Dedifferentiated amniotic fluid mesenchymal stem cell (primary cell): ENCODE results near the gene FASLG.
"Not testable (repeated sequence)": the region's sequence is repeated elsewhere in the genome, so short reads cannot be mapped to it uniquely, and the experiment has no call there.

Experiments used
- DNase-seq: peaks from one replicate; pipeline ENCODE4 v3.0.0-alpha.2; 2016; ENCODE audit errors: extremely low spot score

The FASLG gene, protein sequence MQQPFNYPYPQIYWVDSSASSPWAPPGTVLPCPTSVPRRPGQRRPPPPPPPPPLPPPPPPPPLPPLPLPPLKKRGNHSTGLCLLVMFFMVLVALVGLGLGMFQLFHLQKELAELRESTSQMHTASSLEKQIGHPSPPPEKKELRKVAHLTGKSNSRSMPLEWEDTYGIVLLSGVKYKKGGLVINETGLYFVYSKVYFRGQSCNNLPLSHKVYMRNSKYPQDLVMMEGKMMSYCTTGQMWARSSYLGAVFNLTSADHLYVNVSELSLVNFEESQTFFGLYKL

DNA sequence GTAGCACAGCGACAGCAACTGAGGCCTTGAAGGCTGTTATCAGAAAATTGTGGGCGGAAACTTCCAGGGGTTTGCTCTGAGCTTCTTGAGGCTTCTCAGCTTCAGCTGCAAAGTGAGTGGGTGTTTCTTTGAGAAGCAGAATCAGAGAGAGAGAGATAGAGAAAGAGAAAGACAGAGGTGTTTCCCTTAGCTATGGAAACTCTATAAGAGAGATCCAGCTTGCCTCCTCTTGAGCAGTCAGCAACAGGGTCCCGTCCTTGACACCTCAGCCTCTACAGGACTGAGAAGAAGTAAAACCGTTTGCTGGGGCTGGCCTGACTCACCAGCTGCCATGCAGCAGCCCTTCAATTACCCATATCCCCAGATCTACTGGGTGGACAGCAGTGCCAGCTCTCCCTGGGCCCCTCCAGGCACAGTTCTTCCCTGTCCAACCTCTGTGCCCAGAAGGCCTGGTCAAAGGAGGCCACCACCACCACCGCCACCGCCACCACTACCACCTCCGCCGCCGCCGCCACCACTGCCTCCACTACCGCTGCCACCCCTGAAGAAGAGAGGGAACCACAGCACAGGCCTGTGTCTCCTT is at the start of gene FASLG:
Gene FASLG (plus strand): TSS at position 233 of the 583 bp plus-strand sequence. CDS start 99 bp downstream, at position 332.
- no peak for DNase-seq

DNA sequence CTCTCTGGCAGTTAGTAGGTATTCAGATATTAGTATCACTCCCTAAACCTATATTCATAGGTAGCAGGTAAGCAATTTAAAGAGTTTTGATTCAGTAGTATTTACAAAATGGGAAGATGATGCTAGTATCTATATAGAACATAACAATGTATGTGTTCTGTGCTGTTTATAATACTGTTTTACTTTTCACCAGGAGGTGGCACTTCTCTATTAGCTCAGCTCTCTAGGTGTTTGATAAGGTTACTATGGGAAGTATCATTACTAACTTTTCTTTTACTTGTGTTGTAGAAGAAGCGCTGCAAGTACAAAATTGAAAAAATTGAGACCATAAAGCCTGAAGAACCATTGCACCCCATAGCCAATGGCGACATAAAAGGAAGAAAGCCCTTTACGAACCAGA is 49.4 kb upstream of the FASLG start:
- no peak for DNase-seq

DNA sequence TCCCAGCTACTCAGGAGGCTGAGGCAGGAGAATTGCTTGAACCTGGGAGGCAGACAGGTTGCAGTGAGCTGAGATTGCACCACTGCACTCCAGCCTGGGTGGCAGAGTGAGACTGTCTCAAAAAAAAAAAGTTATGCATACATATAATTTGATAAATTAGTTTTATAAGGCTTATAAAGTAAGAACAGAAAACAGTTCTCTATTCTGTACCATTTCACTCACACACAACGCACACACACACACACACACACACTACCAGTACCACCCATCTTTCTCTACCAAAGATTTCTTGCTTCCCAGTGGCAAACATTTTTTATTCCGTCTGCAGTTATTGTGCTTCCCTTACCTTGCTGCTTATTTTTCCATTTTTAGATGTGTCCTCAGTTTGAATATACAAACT is 46.4 kb upstream of the FASLG start:
- no peak for DNase-seq

DNA sequence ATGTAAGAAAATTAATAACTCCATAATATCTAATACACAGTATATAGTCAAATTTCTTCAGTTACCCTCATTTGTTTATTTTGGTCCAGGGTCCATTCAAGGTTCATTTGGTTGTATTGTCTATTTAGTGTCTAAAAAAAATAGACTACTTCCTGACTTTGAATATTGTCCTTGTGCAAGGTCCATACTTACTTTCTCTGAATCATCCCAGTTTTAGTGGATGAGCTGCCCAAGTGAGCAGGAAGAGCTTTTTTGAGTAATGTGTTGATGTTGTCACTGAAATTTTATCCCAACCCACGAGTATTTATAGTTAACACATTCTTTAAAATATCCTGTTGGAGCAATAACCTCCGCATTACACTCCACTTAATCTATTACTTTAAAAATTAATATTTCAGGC is 45.6 kb upstream of the FASLG start:
- DNase-seq = no peak

DNA sequence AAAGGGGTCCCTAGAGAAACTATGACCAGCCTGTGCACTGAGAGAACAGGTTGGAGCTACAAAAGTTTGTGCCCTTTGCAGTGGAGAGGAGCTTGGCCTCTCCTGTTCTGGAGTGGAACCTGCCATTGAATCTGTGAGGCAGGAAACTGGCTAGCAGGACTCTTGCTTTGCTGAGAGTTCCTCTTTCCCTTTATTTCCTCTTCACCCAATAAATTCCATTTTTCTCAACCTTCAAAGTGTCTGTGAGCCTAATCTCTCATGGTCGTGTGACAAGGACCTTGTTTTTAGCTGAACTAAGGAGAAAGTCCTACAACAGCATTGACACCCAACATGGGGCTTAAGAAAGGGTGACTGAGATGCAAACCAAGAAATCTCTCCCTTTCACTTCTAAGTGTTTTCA is 42.7 kb upstream of the FASLG start:
- DNase-seq = no peak

DNA sequence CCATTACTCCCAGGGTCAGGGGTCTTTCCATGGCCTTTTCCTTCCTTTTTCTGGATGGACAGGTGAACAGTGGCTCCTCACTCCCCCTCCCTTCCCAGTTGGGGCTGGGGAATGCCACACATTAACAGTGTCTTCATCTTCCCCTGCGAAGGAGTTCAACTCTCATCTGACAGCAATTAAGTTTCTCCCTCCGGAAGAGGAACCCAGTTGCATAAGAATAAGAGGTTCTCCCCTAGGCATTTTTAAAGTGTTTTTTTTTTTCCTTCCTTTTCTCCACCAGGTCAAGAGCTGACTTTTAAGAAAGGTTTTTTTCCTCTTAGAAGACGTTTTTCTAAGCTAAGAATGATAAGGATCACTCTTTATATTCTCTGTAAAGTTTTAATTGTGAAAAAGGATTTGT is 42.3 kb upstream of the FASLG start:
- DNase-seq = no peak

DNA sequence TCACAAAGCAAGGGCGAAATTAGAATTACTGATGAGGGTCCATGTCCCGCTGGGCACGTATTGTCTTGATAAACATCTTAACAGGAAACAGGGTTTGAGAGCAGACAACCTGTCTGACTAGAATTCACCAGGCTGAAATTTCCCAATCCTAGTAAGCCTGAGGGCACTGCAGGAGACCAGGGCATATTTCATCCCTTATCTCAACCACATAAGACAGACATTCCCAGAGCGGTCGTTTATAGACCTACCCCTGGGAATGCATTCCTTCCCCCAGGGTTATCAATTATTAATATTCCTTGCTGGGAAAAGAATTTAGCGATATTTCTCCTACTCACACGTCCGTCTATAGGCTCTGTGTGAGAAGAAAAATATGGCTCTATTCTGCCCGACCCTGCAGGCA is 38.3 kb upstream of the FASLG start:
- DNase-seq = not testable (repeated sequence)

DNA sequence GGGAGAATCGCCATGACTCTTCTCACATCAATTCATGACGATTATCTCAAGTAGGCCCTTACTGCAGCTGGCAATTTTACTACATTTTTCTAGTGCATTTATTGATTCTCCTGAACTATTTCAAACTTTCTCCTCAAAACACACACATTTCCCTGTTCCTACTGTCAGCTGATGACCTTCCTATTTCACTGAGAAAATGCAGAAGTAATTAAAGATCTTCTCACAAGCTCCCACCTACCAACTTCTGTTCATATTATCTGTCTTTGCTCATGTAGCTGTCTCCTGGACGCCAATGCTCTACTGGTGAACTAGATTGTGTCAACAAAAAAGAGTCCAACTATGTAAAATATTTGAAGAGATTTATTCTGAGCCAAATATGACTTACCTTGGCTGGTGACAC is 36.4 kb upstream of the FASLG start:
- DNase-seq = no peak

DNA sequence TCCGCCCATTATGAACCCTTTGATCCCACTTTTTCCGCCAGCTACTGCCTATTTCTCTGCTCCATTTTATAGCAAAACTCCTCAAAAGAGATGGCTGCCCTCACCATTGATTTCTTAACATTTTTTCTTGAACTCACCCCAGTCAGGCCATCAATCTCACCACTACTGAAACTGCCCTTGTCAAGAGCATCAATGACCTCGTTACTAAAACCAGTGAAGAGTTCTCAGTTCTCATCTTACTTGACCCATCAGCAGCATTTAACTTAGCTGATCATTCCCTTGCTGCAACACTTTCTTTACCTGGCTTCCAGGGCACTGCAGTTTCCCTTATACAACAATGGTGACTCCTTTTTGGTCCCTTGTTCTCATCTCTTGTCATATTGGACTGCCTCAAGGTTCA is 35.2 kb upstream of the FASLG start:
- DNase-seq = no peak

DNA sequence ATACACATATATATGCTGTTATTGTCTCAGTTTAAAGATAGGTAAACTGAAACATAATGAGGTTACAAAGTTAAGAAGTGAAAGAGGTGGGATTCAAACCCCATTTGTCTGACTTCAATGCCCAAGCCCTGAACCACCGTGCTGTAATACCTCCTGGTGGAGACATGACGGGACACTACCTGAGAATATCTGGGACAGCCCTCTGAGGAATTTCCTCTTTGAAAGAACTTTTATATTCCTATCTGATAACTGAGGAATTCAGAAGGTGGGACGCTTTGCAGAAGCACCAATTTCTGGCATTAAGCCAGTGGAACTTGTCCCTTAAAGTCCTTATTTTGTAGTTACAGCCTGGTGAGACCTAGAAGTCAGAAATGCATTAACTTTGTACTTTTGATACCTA is 32.1 kb upstream of the FASLG start:
- no peak for DNase-seq

DNA sequence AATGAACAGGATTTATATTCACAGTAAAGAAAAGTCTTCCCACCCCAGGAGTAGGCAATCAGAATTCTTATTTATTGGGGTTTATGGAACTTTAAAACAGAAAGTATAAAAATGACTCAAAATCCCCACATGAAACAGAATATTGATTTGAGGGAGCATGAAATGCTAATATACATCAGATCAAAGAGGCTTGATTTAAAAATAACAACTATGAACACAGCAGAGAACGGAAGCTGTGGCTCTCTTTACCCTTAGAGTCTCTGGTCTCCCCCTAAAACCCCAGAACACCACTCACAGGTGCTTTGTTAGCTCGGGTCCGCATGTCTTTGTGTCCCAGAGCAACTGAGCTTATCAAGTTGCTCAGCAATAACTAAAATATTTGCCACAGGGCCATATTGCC is 31.2 kb upstream of the FASLG start:
- no peak for DNase-seq

DNA sequence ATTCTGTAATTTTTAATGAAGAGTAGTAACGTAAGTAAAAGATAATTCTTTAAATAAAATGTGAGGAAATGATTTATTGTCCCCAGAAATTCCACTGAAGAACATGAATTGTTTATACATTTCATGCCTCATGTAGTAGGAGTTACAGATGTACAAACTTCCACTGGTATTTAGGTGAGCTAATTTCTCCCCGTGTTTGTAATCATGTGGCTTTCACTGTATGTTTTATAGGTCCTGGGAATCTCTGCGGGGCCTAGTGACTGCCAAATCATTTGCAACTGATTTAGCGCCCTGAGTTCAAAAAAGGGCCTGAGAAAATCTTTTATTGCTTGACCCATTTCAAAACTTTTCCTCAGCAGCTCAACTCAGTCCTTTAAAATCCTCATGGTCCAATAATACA is 30.5 kb upstream of the FASLG start:
- DNase-seq = no peak

DNA sequence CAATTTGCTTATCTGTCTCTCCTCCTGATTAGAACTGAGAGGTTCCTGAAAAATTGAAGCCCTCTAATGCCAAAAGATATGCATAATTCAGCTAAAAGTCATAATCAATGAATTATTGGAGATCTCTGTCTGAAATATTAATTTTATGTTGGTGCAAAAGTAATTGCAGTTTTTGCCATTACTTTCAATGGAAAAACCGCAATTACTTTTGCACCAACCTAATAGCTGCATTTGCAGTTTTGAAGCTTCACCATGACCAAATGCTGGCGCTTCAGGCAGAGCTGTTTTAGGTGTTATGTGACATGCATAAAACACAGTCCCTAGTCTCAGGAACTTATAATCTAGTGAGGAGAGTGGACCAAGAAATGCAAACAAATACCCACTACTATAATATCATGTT is 29.7 kb upstream of the FASLG start:
- DNase-seq = no peak

DNA sequence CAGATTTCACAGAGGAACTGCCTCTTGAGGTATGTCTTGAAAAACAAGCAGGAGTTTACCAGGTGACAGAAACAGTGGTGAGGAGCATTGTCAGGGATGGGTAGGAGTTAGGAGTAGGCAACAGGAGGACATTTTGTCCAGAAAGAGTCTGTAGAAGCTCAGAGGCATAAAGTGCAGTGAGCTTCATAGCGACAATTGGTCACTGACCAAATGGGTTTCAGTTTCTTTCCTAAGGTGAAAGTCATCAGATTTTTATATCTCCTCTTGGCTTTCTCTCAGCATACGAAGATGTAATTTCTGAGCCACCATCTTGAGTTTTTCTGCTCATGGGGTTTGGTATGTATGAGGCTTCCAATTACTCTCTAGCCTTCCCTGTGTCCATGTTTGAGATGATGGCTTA is 29.3 kb upstream of the FASLG start:
- DNase-seq = no peak

DNA sequence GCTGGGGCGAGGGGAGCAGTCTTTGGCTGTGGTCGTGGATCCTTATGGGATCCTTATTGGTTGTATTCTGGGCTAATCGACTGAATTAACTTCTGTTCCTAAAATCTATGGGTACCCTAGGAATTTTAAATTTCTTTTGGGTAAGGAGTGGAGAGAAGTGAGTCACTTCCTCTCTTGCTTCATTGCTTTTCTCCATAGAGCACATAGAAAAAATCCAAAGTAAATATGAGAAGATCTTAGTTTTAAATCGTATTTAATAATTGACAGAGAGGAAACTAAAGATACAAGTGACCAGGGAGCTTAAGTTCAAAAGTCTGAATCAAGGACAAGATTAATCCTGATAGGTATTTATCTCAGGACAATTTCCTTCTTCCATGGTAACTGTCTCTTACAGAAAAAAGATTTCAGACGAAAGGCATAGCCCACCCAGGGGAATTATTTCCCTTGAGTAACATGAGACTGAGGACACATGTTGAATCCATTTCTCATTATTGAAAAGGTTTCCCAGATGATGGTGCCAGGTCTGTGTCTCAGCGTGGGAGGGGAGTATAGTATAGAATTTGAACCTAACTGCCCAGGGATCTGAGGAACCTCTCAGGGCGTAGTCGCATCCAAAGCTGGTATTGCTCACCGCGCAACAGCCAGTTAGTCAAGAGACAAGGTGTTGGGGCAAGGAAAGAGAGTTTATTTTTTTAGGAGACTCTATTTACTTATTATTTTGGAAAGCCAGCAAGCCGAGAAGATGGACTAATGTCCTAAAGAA is 28.7 kb upstream of the FASLG start:
- DNase-seq = no peak

DNA sequence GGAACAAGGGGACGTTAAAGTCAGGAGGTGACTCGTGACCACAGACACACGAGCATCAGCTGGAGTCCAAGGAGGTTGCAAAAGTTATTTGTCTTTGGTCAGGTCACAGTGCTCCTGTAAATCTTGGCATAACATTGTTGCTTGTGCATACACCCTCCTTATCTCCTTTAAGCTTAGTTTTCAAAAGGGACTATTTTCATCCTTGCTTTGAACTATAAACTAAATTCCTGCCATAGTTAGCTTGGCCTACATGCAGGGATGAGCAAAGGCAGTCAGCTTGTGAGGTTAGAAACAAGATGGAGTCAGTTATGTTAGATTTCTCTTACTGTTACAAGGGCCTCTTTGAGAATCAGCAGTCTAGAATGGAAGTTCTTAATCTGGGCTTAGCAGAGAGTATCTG is 28.0 kb upstream of the FASLG start:
- no peak for DNase-seq

DNA sequence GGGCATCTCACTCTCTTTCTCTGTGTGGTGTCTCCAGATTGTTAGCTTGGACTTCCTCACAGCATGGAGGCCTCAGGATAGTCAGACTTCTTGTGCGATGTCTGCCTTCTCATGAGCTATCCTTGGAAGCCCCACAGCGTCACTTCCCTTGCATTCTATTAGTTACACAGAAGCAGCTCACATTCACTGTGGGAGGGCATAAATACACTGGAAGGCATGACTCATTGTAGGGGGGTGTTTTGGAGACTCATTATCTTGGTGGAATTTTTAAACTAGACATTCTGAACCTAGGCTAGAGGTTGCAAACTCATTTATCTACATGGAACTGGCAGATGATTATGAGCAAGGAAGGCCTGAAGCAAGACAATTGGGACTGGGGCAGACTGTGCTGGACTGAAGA is 21.4 kb upstream of the FASLG start:
- no peak for DNase-seq

DNA sequence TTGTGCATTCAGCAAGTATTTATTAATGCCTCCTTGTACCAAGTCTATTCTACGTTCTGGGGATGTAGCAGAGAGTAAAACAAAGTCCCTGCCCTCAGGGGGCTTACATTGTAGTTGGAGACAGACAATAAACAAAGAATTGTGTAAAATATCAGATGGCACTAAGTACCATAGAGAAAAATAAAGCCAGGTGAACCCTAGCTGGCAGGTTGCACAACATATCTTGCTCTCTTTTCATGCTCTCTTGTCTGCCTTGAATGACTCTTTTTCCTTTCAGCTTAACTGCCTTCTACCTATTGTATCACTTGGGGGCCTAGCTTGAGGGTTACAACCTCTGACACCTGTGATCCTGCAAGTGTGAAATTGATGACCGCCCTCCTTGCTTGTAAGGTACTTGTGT is 20.7 kb upstream of the FASLG start:
- DNase-seq = no peak

DNA sequence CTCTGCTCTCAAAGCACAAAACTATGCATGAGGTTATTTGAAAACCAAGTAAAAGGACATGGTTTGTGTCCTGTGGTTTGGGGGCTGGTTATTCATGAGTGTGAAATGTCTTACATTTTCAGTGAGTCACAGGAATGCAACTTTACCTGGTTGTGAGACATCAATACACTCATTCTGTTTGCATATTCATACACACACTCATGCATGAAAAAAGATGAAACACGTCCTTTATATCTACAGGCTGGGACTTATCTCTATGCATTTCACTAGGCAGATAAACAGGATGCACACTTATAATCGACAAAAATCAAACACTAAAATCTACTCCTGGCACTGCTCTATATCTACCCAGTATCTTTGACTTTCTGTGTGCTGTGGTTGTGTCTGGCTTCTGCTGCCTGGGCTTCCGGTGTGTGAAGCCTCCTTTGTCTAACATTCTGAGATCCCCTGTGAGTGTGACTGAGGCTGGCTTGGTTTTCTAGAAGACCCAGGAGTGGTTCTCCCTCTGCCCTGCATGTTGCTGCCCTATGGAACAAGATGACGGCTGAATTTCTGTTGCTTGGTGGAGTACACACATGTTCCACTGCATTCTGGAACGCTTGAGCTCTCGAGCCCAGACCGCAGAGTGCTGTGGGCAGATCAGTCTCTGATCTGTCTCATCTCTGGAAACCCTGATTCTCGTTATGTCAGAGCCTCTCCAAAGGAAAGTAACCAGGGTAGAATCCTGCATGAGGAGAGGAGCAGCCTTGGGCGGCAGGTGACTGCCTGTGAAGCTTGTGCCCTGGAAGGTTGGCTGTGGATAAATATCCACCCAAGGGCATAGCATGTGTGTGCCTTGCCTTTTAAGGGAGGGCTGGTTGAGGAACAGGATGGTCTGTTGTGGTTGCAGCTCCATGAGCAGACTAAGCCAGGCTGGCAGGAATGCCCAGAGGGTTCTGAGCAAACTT is 19.7 kb upstream of the FASLG start:
- DNase-seq = peak; percentile 30

DNA sequence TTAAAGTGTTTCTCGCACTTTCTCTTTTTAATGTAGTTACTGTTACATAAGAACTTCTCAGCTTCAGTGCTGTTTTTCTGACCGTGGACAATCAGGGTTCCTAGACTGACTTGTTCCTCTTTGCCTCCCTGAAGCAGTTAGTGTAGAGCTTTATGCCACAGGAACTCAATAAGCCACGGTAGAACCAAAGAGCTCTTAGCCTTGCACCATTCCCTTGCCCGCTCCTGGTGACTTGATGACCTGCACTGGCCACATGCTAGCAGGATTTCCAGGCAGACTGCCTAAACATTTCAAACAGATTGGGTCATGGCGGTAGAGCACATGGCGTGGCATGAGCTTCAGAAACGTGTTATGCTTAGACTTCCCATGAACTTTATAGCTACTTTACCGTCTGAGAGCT is 18.8 kb upstream of the FASLG start:
- DNase-seq = no peak

DNA sequence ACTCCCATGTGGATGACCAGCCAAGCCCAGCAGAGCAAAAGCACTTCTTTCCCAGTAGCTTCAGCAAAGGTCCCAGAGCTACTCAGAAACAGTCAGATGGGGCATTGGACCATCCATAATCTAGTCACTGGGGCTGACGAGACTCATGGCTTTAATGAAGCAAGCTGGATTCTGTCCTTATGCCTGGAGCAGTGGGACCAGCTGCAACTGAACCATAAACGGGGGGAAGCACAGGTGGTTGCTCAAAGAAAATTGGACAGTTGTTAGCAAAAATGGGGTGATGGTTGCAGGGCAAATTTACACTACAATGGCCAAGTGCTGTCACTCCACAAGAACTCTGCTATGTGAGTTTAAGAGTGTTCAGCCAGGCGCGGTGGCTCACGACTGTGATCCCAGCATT is 17.4 kb upstream of the FASLG start:
- DNase-seq = no peak

DNA sequence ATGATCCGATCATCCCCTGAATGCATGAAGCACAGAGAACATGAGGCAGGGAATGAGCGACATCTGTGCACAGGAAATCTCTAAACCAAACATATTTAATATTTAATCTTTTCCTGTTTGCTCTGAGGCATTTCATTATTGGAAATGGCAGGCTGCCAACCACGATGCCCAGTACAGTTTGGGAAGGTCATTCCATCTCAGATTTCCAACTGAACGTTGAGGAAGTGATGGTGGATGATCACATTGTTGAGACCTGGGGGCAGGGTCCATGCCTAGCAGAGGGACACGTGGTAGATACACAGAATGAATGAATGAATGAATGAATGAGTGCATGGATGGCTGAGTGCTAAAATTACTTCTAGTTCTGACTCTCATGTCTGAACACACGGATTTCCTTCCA is 15.9 kb upstream of the FASLG start:
- DNase-seq = no peak
